ENCODE data around the gene PCSK5. TPM values are rescaled to one million over a fixed set of nuclear protein-coding genes. Genes with fewer than 3 reads are reported as not detected.

Gene PCSK5
- total and polyA plus RNA-seq, 2 donors (not counting 1 experiment from before 2014, with no cell fraction given) = 0.09 TPM; not detected in 1

DNA sequence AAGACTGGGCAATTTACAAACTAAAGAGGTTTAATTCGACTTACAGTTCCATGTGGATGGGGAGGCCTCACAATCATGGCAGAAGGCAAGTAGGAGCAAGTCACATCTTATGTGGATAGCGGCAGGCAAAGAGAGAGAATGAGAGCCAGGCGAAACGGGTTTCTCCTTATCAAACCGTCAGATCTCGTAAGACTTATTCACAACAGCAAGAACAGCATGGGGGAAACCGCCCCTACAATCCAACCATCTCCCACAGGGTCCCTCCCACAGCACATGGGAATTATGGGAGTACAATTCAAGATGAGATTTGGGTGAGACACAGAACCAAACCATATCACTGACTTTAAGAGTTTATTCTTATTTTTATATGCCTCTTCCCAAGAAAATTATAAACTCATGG lies 443.5 kb downstream of the PCSK5 start:
- 100% methylated on average over 1 of the region's 7 CpGs for WGBS (ENCODE audit: insufficient coverage)
- TF ChIP-seq, protein P1, sequence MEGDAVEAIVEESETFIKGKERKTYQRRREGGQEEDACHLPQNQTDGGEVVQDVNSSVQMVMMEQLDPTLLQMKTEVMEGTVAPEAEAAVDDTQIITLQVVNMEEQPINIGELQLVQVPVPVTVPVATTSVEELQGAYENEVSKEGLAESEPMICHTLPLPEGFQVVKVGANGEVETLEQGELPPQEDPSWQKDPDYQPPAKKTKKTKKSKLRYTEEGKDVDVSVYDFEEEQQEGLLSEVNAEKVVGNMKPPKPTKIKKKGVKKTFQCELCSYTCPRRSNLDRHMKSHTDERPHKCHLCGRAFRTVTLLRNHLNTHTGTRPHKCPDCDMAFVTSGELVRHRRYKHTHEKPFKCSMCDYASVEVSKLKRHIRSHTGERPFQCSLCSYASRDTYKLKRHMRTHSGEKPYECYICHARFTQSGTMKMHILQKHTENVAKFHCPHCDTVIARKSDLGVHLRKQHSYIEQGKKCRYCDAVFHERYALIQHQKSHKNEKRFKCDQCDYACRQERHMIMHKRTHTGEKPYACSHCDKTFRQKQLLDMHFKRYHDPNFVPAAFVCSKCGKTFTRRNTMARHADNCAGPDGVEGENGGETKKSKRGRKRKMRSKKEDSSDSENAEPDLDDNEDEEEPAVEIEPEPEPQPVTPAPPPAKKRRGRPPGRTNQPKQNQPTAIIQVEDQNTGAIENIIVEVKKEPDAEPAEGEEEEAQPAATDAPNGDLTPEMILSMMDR (IDR thresholded peaks at IDR 0.05) = no peak
- no peak for TF ChIP-seq EZH2 (IDR thresholded peaks at IDR 0.05; ENCODE audit: borderline replicate concordance, insufficient read depth, low read depth, low read length, poor library complexity, severe bottlenecking)
- CTCF ChIA-PET = no interaction called here
- Histone ChIP-seq H3K4me2 (replicated peaks; ENCODE audit: low read depth, low read length, poor library complexity, severe bottlenecking) (no peak overlapping the region), H3K9me3 (ENCODE audit: control extremely low read depth in 1 of 3, control insufficient read depth in 2 of 3, insufficient read depth in 1 of 3, low read length in 2 of 3) (peaks cover 0 to 2% (median 0%) of the 10 kb centered on the region in 3 donors), H3K27me3 (replicated peaks in 1 of 4; ENCODE audit: control extremely low read depth in 1 of 4, control insufficient read depth in 3 of 4, insufficient read depth in 4 of 4, low read length in 3 of 4) (peaks cover 0 to 3% (median under 1%) of the 10 kb centered on the region in 4 experiments), H2AFZ (ENCODE audit: insufficient read depth, low read depth, low read length, poor library complexity, severe bottlenecking) (no peak overlapping the region), H3K36me3 (replicated peaks in 1 of 2; ENCODE audit: control extremely low read depth in 1 of 2, control insufficient read depth in 1 of 2, extremely low read depth in 1 of 2, insufficient read depth in 2 of 2, low read length in 1 of 2) (no peaks in the 10 kb centered on the region), H3K79me2 (ENCODE audit: control insufficient read depth, insufficient read depth, low read length) (no peaks in the 10 kb centered on the region), H3K27ac (ENCODE audit: low read length in 2 of 2) (no peak overlapping the region), H3K4me3 (ENCODE audit: control extremely low read depth in 1 of 5, extremely low read depth in 1 of 5, insufficient read depth in 1 of 5, low read depth in 2 of 5, low read length in 4 of 5) (no peak overlapping the region), H3K9ac (ENCODE audit: low read length) (no peak overlapping the region), H4K20me1 (ENCODE audit: control insufficient read depth, insufficient read depth, low read length, poor library complexity, severe bottlenecking) (no peaks in the 10 kb centered on the region), H3K4me1 (ENCODE audit: control insufficient read depth in 2 of 2, insufficient read depth in 2 of 2, low read length in 2 of 2) (no peaks in the 10 kb centered on the region)
- Mint-ChIP-seq H3K27me3 (peaks cover 27% of the 10 kb centered on the region), H3K9me3 (ENCODE audit: insufficient read depth) (no peaks in the 10 kb centered on the region), H3K4me3 (no peak overlapping the region), H3K27ac (no peak overlapping the region), H3K4me1 (no peaks in the 10 kb centered on the region)
- intact Hi-C loops (cut with micrococcal nuclease) = no loop called here
- POLR2A ChIA-PET = no interaction called here
- no peak for DNase-seq
- no peak for ATAC-seq (ENCODE audit: low read depth)

GRCh38 chr9:76336027-76336426 lies 445.6 kb downstream of the PCSK5 start:
- Mint-ChIP-seq H3K4me1 (no peaks in the 10 kb centered on the region), H3K27ac (no peak overlapping the region), H3K4me3 (no peak overlapping the region), H3K9me3 (ENCODE audit: insufficient read depth) (no peaks in the 10 kb centered on the region), H3K27me3 (peaks cover 23% of the 10 kb centered on the region)
- ATAC-seq (ENCODE audit: low read depth) (no peak), DNase-seq (no peak)
- no peaks in the 10 kb centered on the region for H3K79me2 ChIP-seq (ENCODE audit: control insufficient read depth, insufficient read depth, low read length)
- no peaks in the 10 kb centered on the region for H3K4me1 ChIP-seq (ENCODE audit: control insufficient read depth in 2 of 2, insufficient read depth in 2 of 2, low read length in 2 of 2)
- no peak overlapping the region for H2AFZ ChIP-seq (ENCODE audit: insufficient read depth, low read depth, low read length, poor library complexity, severe bottlenecking)
- H3K27me3 ChIP-seq (replicated peaks in 1 of 4; ENCODE audit: control extremely low read depth in 1 of 4, control insufficient read depth in 3 of 4, insufficient read depth in 4 of 4, low read length in 3 of 4) = peaks cover 0 to 3% (median under 1%) of the 10 kb centered on the region in 4 experiments
- no peaks in the 10 kb centered on the region for H4K20me1 ChIP-seq (ENCODE audit: control insufficient read depth, insufficient read depth, low read length, poor library complexity, severe bottlenecking)
- H3K4me2 ChIP-seq (replicated peaks; ENCODE audit: low read depth, low read length, poor library complexity, severe bottlenecking) = no peak overlapping the region
- ChIA-PET POLR2A (no interaction called here), CTCF (no interaction called here)
- no peak overlapping the region for H3K4me3 ChIP-seq (ENCODE audit: control extremely low read depth in 1 of 5, extremely low read depth in 1 of 5, insufficient read depth in 1 of 5, low read depth in 2 of 5, low read length in 4 of 5)
- no peak overlapping the region for H3K9ac ChIP-seq (ENCODE audit: low read length)
- H3K36me3 ChIP-seq (replicated peaks in 1 of 2; ENCODE audit: control extremely low read depth in 1 of 2, control insufficient read depth in 1 of 2, extremely low read depth in 1 of 2, insufficient read depth in 2 of 2, low read length in 1 of 2) = no peaks in the 10 kb centered on the region
- H3K9me3 ChIP-seq (ENCODE audit: control extremely low read depth in 1 of 3, control insufficient read depth in 2 of 3, insufficient read depth in 1 of 3, low read length in 2 of 3) = peaks cover 0 to 2% (median 0%) of the 10 kb centered on the region in 3 donors
- intact Hi-C loops (cut with micrococcal nuclease) = no loop called here
- no peak overlapping the region for H3K27ac ChIP-seq (ENCODE audit: low read length in 2 of 2)
- no CpG with 5 or more reads among the region's 1 CpG for WGBS (ENCODE audit: insufficient coverage)
- TF ChIP-seq, protein P1 (IDR thresholded peaks at IDR 0.05) = no peak
- no peak for TF ChIP-seq EZH2 (IDR thresholded peaks at IDR 0.05; ENCODE audit: borderline replicate concordance, insufficient read depth, low read depth, low read length, poor library complexity, severe bottlenecking)
